Hippocampal formation (tissue), 2 donors: ENCODE results near the gene ENOX1.

ENCODE experiments used
- DNase-seq, 2 donors: peaks; one replicate each; lab custom pipeline; 2025; lab: John Stamatoyannopoulos, UW

ENOX1 gene

DNA sequence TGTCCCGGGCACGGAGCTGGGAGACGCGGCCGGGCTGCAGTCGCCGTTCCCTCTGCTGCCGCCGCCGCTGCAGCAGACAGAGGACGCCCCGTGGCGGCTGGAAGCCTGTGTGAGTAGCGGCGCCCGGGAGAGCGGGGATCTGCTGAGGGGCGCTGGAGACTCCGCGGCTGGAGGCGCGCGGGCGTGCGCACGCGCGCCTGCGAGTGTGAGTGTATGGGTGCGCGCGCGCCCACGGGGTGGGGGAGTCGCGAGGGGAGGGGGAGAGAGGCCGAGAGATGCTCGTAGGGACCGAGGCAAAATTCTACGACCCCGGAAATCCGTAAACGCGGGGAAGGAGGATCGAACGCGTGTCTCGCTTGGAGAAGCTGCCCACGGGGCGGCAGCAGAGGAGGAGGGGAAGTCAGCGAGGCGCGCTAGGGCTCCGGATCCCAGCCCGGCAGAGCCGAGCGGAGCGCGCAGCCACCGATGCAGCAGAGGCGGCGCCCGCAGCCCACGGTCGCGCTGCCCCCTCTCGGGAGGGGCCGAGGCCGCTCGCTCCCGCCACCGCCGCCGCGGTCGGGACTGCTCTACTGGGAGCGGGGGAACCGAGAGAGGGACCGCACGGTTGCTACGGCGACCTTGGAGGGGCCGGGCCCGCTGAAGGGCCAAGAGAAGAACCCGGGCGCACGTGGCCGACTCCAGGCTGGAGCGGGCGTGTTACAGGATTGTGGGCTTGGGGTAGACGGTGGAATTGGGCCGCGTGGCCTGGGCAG, at the start of gene ENOX1:
Gene ENOX1, minus strand, starts transcription at position 207 of the 752 bp plus-strand sequence.
- peak; percentile 84 to 90 for DNase-seq

DNA sequence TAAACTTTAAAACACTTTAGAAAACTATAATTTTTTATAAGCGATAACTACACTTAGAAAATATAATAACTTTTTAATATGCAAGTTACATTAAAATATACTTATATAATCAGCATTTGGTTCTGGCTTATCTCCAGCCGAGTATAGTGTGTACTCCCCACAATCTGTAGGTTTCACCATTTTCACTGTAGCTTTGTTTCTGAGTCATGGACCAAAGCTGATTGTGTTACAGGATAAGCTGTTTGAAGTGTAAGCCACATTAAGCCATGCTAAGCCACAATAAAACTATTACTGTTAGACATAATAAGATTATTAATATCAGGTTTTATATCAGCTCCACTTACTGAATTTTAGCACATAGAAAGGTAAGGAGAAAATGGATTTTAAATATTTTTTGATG, 48.9 kb upstream of the ENOX1 start:
- DNase-seq: no peak

DNA sequence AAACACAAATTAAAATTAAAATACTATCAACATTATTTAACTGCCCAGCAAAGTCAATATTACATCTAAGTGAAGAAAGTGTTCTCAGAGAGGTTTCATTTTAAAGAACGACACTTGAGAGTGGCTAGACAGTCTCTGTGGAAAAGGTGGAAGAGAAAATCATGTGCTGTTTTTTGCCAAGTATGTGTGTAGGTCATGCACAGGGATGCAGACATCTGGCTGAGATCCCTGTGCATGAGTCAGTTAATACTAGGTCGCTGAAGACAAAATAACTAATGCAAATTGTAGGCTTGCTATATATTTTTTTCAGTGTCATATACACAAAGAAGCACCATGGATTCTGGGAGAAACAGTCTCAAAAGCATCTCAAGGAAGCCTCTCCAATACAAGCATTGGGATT, 44.3 kb upstream of the ENOX1 start:
- DNase-seq: no peak

DNA sequence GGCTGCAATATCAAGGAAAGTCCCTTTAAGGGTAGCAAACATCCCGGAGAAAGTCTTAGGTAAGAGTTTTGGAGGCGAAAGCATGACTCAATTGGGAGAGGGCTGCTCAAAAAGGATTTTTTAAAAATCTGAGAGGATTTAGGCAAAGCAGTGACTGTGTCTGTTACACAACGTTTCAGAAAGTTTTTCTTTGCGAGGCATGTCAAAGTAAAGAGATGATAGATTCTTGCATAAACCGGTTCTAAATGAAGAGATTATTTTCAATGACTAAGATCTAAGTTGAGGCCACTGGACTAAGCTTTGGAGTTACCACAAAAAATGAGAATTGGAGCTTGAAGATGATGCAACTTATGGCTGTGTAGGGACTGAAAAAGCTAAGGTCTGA, 43.7 kb upstream of the ENOX1 start:
- no peak for DNase-seq

- DNase-seq: peak; percentile 19 to 90
Observed at GRCh38 chr13:43824656-43825055, 37.9 kb upstream of the ENOX1 start.

DNA sequence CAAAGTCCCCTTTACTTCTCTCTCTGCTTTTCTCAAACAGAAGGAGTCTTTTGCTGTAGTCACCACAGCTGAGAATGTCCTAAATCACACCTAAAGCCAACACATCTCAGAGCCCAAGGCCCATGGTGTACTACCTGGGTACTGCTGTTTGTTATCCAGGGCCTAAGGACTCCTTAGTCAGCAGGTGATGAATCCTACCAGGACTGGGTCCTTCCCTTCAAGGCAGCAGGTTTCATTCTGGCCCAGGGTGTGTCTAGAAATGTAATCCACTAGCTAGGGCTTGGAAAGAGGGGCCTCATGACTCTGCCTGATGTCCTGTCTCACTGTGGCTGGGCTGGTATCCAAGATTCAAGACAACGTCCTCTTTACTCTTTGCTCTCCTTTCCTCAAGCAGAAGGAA, 36.2 kb upstream of the ENOX1 start:
- DNase-seq: no peak

- peak in 1 of 2 donors; percentile 55 for DNase-seq
Observed at GRCh38 chr13:43816401-43816889, 29.7 kb upstream of the ENOX1 start.

DNA sequence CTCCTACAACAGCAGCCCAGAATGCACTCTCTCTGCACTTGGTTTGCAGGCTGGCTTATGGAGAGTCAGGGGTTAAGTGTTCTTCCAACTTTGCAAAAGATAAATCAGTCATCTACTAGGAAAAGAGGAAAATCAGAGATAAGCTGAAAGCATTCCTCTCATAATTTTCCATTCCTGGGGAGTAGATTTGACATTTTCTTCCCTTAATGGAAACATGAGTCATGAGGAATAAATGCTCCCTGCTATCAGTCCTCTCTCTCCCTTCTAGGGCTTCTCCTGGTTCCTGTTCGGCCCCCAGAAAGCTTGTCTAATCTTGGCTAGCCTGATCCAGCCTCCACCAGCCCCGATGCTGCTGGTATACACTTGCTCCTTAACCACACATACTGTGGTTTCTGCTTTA, 28.4 kb upstream of the ENOX1 start:
- DNase-seq: no peak

- no peak for DNase-seq
Observed at GRCh38 chr13:43808676-43809075, 21.9 kb upstream of the ENOX1 start.

DNA sequence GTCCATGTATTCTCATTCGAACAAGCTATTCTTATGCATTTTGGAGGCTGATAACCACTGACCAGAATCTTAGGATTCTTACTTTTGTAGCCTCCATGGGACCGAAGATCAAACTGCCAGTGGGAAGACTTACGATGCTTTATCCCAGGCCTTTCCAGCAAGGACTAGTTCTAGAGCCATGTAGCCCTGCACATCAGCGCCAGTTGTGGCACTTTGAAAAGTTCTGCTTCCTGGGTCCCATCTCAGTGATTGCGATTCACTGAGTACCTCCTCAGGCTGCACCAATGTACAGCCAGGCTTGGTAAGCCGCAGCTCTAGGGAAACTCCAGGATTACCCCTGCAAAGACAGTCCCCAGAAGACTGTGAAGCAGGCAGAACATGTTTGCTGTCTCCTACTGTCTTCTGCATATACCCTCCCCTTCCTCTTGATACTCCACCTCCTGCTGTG, 18.9 kb upstream of the ENOX1 start:
- no peak for DNase-seq

GRCh38 chr13:43805071-43805468, 18.3 kb upstream of the ENOX1 start:
- peak; percentile 34 to 62 for DNase-seq

DNA sequence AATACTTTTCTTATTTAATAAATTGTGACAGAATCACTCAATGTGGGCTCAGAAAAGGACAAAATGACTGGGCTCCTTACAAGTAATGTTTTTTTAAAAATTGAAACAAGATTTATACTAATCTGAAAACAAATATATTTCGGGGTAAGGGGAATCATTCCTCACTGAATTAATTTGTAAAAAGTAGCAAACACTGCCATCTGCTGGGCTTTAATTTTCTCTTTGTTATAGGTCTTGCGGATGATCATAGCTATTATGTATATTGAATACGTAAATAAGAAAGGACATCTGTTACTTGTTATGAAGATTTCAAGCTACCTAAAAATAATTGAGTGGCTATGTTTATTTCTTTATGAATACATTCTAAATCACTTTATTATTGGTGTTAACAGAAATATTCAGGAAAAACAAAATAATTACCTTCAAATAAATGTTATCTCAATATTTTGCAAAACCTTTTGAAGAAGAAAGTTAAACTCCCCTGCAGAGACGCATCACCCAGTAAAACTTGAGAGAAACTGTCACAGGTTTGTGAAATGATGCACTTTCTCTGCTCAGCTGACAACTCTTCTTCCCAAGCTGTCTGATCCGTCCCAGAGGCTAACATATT, 17.8 kb upstream of the ENOX1 start:
- peak in 1 of 2 donors; percentile 83 for DNase-seq

DNA sequence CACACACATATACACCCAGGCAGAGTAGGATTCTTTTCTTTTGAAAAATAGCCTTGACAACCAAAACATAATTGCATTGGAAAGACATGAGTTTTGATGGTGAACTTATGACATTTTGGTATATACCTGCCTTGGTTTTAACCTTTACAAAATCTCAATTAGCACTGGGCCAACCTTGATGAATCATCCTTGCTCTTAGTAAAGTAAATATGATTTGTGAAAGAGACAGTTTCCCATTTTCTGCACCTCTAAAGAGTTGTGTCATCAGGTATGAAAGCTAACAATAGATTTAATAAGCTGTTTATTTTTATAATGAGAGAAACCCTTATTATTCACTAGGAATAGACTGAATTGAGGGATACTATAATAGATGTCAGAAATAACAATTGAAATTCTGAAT, 15.7 kb upstream of the ENOX1 start:
- no peak for DNase-seq

DNA sequence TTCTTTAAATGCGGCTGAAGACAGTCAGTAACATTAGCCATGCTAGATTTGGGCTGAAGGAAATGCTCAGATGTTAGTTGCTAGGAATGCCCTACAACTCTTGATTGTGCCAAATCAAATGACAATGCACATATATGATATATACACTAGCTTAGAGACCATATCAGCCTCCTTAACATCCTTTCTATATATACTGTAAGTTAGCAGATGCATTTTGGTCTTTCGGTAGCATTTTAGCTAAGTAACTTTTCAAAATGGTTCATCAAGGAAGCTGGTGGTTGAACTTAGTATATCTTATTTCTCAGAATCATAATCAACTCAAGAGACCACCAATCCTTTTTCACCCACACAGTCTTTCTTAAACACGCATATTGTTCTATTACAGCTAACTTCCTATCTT, 14.1 kb upstream of the ENOX1 start:
- no peak for DNase-seq

GRCh38 chr13:43799191-43799590, 12.4 kb upstream of the ENOX1 start:
- no peak for DNase-seq

DNA sequence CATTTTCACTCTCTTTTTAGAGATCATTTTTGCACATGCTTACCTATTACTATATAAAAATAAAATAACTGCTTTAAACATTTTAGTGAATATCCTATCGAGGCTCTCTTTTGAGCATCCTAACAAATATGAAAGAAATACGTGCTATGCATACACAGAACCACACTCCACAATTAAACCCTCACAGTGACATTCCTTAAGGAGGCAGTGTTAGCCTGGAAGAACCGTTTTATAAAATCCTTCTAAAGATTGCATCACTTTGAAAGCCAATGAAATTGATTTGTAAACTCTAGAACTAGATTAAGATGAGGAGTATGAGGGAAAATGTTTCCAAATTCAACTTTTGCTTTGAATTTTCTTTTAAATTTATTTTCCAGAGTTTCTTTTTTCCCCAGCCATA, 11.1 kb upstream of the ENOX1 start:
- peak in 1 of 2 donors; percentile 59 for DNase-seq

DNA sequence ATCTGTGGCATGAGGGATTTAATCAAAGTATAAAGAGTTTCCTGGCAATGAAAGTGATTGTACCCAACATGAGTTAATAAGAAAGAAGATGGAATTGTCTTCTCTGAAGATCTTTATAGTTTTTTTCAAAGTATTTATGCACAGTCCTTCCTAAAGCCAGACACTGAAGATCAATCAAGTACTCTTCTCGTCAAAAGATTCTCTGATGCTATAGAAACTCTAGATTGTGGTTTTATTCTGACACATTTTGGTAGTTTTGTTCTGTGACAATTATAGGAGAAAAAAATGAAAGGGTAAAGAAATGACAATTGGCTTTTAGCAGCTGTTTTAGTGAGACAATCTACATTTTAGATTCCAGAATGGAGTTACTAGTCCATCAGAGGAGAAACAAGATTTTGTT, 10.4 kb upstream of the ENOX1 start:
- DNase-seq: no peak

DNA sequence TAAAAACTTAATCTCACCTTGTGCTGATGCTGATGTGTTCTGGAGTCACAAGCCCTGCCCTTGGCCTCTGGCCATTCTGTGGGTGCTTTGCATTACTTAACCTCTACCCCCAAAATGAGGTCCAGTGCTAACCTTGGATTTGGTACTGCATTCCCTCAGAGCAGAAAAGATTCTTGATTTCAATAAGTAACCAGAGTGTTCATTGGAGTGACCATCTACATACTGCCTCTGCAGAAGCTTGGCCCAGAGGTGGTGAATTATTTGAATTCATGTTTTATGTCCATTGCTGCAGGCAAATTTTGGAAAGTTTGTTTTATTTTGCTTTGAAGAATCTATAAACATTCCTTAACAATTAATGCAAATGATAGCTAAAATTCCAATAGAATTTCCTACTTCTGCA, 7.6 kb upstream of the ENOX1 start:
- DNase-seq: no peak

DNA sequence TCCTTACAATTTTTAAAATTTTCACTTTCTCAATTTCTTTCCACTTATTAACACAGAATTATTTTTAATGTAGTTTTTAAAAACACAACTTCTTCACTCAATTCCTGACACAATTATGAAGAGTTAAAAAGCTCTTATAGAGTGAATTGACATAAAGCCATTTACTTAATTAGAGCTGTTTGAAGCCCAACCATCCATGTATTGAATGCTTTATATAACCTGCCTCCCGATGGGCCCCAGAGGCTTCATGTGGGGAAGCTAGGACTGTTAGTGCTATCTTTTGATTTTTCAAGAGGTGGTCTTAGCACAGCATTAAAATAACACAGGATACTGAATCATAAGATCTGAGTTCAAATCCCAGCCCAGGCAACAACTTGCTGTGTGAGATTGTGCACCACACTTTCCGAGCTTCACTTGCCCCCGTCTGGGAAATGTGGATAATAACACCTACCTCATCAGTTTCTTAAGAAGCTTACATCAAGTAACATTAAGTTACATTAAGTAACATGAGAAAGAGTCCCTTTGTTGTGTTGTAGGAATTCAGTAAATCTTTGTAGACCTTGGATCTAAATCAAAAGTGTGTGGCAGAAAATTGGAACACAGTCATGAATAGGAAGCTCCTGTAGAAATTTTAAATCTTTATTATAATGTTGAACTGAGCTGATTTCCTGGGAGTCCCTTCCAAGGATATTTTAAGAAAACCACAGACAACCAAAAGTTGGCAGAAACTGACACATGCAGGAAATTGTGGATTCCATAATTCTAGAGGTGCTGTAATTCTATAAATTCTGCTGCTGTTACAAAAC, 5.5 kb upstream of the ENOX1 start:
- DNase-seq: no peak

DNA sequence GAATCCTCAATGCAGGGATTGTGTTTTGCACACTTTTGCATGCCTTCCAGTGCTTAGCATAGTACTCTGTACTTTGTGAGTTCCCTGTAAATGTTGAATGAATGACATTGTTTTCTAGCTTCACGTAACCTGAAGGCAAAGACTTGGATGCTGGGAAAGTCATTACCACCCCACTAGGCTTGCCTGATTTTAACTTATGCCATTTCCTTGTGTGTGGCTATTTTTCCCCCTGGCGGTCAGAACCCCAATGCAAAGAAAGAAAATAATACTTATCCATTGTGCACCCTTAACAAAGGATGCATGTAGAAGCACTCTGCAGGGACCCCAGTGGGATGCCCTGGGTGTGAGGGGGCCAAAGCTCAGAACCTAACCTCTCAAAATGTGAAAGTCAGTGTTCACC, 1.2 kb upstream of the ENOX1 start:
- peak; percentile 18 to 28 for DNase-seq

- DNase-seq: no peak
Observed at GRCh38 chr13:43787518-43787891, 733 bp upstream of the ENOX1 start.

DNA sequence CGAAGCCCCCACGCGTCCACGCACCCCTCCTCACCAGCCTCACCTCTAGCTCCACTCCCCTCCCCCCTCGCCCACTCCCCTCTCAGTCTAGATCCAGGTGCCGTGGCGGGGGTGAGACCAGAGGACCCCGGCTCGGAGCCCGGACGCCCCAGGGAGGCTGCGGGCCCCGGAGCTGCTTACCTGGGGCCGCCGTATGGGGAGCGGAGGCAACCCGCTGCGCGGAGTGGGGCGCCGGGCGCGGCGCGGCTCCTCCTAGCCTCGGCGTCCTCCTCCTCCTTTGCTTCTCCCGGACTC, 353 bp downstream of the ENOX1 start:
- no peak for DNase-seq
